Measurements from ENCODE around the gene GFRA1.

GFRA1 gene

DNA sequence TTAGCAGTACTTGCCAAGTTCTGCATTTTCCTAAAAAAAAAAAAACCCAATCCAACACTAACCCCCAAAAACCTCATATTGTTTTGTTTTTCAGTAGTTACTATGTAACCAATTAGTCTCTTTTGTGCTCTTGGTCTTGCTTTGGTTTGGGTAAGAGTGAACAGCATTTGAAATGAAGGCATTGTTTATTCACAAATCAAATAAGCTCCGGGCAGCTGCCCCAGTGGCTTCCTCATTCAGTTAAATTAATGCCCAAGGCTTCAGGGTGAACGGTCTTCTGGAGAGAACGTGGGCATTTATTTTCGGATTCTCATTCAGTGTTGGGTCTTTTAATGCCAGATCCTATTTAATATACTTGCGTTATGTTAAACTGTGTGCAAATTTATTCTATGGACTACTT lies 108.7 kb downstream of the GFRA1 start (continued):
- TF ChIP-seq ZNF670 (tag by site-specific recombination; IDR thresholded peaks at IDR 0.05; ENCODE audit: low read depth) (no peak), RBAK (tag by site-specific recombination; IDR thresholded peaks at IDR 0.05) (no peak), ZNF175 (tag by site-specific recombination; IDR thresholded peaks at IDR 0.05) (no peak), MYNN (tag by site-specific recombination; IDR thresholded peaks at IDR 0.05; ENCODE audit: borderline replicate concordance) (no peak), SP3 (tag by site-specific recombination; IDR thresholded peaks at IDR 0.05) (no peak), ZNF24 (tag by site-specific recombination; IDR thresholded peaks at IDR 0.05) (no peak)
- TF ChIP-seq, protein P1, sequence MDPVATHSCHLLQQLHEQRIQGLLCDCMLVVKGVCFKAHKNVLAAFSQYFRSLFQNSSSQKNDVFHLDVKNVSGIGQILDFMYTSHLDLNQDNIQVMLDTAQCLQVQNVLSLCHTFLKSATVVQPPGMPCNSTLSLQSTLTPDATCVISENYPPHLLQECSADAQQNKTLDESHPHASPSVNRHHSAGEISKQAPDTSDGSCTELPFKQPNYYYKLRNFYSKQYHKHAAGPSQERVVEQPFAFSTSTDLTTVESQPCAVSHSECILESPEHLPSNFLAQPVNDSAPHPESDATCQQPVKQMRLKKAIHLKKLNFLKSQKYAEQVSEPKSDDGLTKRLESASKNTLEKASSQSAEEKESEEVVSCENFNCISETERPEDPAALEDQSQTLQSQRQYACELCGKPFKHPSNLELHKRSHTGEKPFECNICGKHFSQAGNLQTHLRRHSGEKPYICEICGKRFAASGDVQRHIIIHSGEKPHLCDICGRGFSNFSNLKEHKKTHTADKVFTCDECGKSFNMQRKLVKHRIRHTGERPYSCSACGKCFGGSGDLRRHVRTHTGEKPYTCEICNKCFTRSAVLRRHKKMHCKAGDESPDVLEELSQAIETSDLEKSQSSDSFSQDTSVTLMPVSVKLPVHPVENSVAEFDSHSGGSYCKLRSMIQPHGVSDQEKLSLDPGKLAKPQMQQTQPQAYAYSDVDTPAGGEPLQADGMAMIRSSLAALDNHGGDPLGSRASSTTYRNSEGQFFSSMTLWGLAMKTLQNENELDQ (tag by site-specific recombination; IDR thresholded peaks at IDR 0.05; ENCODE audit: low read depth), result no peak
- TF ChIP-seq, protein P2, sequence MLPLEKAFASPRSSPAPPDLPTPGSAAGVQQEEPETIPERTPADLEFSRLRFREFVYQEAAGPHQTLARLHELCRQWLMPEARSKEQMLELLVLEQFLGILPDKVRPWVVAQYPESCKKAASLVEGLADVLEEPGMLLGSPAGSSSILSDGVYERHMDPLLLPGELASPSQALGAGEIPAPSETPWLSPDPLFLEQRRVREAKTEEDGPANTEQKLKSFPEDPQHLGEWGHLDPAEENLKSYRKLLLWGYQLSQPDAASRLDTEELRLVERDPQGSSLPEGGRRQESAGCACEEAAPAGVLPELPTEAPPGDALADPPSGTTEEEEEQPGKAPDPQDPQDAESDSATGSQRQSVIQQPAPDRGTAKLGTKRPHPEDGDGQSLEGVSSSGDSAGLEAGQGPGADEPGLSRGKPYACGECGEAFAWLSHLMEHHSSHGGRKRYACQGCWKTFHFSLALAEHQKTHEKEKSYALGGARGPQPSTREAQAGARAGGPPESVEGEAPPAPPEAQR (tag by site-specific recombination; IDR thresholded peaks at IDR 0.05), result no peak

DNA sequence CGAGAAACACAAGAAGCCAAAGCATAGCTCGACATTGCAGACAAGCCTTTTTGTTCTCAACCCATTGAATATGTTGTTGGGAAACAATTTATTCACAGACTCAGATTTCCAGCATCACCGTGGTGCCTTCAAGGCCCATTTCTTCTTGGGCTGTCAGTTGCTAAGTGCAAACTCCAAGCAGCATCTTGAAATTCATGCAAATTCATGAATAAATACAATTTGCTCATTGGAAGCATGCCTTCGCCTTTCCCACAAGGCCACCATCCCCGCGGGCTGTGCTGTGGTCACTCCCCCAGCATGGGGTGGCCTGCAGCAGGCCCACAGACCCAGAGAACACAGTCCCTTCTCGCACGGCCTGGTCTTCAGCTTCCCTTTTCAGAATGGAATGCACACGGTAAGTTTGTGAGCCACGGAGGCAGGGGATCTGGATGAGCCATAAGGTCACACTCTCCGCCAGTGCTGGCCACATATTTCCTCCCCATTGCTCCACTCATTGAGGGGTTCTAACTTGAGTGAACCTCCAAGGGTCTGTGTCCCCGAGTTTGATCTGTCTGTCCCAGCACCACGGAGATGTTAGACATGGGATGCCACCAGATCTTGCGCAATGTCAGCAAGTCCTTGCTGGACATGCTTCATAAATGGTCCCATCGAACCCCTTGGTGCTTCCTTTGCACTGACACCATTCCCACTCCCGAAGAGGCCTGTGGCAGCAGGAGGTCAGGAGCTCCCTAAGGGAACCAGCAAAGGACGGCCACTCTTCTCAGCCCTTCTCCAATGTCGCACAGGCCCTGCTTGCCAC lies 109.5 kb downstream of the GFRA1 start:
- Histone ChIP-seq H3K36me3 (ENCODE audit: control insufficient read depth in 2 of 2, insufficient read depth in 1 of 2, low read length in 2 of 2) (no peaks in the 10 kb centered on the region), H3K27ac (ENCODE audit: extremely low read depth, low read depth, low read length) (no peak overlapping the region), H3K9me3 (ENCODE audit: control insufficient read depth, insufficient read depth, low read depth, low read length) (no peaks in the 10 kb centered on the region), H3K4me3 (ENCODE audit: low read depth, low read length) (no peak overlapping the region), H3K4me1 (ENCODE audit: control insufficient read depth, insufficient read depth, low read length) (peaks cover 7% of the 10 kb centered on the region; the same call in 1 of the 2 replicates)
- TF ChIP-seq, protein P3, sequence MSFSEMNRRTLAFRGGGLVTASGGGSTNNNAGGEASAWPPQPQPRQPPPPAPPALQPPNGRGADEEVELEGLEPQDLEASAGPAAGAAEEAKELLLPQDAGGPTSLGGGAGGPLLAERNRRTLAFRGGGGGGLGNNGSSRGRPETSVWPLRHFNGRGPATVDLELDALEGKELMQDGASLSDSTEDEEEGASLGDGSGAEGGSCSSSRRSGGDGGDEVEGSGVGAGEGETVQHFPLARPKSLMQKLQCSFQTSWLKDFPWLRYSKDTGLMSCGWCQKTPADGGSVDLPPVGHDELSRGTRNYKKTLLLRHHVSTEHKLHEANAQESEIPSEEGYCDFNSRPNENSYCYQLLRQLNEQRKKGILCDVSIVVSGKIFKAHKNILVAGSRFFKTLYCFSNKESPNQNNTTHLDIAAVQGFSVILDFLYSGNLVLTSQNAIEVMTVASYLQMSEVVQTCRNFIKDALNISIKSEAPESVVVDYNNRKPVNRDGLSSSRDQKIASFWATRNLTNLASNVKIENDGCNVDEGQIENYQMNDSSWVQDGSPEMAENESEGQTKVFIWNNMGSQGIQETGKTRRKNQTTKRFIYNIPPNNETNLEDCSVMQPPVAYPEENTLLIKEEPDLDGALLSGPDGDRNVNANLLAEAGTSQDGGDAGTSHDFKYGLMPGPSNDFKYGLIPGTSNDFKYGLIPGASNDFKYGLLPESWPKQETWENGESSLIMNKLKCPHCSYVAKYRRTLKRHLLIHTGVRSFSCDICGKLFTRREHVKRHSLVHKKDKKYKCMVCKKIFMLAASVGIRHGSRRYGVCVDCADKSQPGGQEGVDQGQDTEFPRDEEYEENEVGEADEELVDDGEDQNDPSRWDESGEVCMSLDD (tag by site-specific recombination; IDR thresholded peaks at IDR 0.05), result no peak
- 0 out of 2 replicates have a peak, but pooled peaks have one; percentile 13 for TF ChIP-seq ZNF341 (tag by site-specific recombination; IDR thresholded peaks at IDR 0.05; ENCODE audit: low read depth)
- ChIA-PET CTCF (interaction anchor here (0.5 to 1.1 kb wide), 2 partner anchors 42 to 124 kb away, joined by 3 to 4 read pairs; no protein-coding TSS in a partner anchor), POLR2A (no interaction called here)

DNA sequence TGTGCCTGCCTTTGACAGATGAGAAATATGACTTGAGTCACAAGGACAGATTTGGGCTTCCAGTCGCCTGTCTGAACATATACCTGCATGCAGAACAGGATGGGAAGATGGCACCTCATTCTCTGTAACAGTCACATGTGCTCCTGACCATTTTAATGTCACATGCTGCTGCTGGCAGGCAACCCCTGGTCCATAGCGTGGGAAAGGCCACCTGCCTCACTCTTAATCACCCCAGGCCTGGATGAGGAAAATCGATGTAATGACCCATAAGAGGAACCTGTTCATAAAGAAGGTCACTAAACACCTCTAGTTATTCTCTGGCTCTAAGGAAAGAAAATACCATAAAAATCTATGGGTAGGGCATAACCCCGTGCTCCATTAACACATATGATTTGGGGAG lies 110.2 kb downstream of the GFRA1 start:
- H3K27ac ChIP-seq (ENCODE audit: extremely low read depth, low read depth, low read length), result no peak overlapping the region
- H3K9me3 ChIP-seq (ENCODE audit: control insufficient read depth, insufficient read depth, low read depth, low read length), result no peaks in the 10 kb centered on the region
- CTCF ChIA-PET, result interaction anchor here (0.5 to 0.8 kb wide), 2 partner anchors 27 to 43 kb away, joined by 3 to 4 read pairs; no protein-coding TSS in a partner anchor
- no peaks in the 10 kb centered on the region for H3K36me3 ChIP-seq (ENCODE audit: control insufficient read depth in 2 of 2, insufficient read depth in 1 of 2, low read length in 2 of 2)
- H3K4me3 ChIP-seq (ENCODE audit: low read depth, low read length), result no peak overlapping the region
- POLR2A ChIA-PET, result no interaction called here
- H3K4me1 ChIP-seq (ENCODE audit: control insufficient read depth, insufficient read depth, low read length), result no peaks in the 10 kb centered on the region; the same call in 1 of the 2 replicates
- TF ChIP-seq, protein P4, sequence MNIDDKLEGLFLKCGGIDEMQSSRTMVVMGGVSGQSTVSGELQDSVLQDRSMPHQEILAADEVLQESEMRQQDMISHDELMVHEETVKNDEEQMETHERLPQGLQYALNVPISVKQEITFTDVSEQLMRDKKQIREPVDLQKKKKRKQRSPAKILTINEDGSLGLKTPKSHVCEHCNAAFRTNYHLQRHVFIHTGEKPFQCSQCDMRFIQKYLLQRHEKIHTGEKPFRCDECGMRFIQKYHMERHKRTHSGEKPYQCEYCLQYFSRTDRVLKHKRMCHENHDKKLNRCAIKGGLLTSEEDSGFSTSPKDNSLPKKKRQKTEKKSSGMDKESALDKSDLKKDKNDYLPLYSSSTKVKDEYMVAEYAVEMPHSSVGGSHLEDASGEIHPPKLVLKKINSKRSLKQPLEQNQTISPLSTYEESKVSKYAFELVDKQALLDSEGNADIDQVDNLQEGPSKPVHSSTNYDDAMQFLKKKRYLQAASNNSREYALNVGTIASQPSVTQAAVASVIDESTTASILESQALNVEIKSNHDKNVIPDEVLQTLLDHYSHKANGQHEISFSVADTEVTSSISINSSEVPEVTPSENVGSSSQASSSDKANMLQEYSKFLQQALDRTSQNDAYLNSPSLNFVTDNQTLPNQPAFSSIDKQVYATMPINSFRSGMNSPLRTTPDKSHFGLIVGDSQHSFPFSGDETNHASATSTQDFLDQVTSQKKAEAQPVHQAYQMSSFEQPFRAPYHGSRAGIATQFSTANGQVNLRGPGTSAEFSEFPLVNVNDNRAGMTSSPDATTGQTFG (tag by site-specific recombination; IDR thresholded peaks at IDR 0.05; ENCODE audit: borderline replicate concordance), result no peak
- TF ChIP-seq ZNF555 (tag by site-specific recombination; conservative IDR thresholded peaks at IDR 0.05) (no peak), ZNF221 (tag by site-specific recombination; IDR thresholded peaks at IDR 0.05; ENCODE audit: borderline replicate concordance) (no peak), ZNF335 (tag by site-specific recombination; conservative IDR thresholded peaks at IDR 0.05) (no peak), ZNF660 (tag by site-specific recombination; IDR thresholded peaks at IDR 0.05) (no peak), ZNF311 (tag by site-specific recombination; IDR thresholded peaks at IDR 0.05; ENCODE audit: borderline replicate concordance) (no peak), ZBTB1 (tag by site-specific recombination; IDR thresholded peaks at IDR 0.05) (no peak), OVOL3 (tag by site-specific recombination; IDR thresholded peaks at IDR 0.05) (no peak), MYNN (tag by site-specific recombination; IDR thresholded peaks at IDR 0.05; ENCODE audit: borderline replicate concordance) (no peak), ZNF426 (tag by site-specific recombination; IDR thresholded peaks at IDR 0.05) (no peak), ZNF404 (tag by site-specific recombination; IDR thresholded peaks at IDR 0.05) (no peak), ZNF777 (tag by site-specific recombination; IDR thresholded peaks at IDR 0.05; ENCODE audit: borderline replicate concordance) (no peak)
- TF ChIP-seq, protein P5, sequence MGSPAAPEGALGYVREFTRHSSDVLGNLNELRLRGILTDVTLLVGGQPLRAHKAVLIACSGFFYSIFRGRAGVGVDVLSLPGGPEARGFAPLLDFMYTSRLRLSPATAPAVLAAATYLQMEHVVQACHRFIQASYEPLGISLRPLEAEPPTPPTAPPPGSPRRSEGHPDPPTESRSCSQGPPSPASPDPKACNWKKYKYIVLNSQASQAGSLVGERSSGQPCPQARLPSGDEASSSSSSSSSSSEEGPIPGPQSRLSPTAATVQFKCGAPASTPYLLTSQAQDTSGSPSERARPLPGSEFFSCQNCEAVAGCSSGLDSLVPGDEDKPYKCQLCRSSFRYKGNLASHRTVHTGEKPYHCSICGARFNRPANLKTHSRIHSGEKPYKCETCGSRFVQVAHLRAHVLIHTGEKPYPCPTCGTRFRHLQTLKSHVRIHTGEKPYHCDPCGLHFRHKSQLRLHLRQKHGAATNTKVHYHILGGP (tag by site-specific recombination; IDR thresholded peaks at IDR 0.05), result no peak

All from HEK293 (cell line).